WI38 (cell line): ENCODE results near the gene FZD8.

ENCODE experiments used
- H3K4me3 ChIP-seq: 2 replicates; pipeline ENCODE4 v1.5.1; 2011; ENCODE audit warnings: low read depth, mild to moderate bottlenecking, control low read depth, low read length
- CTCF ChIP-seq: IDR thresholded peaks from 2 replicates; pipeline ENCODE4 v1.5.1; 2012; ENCODE audit warnings: low read depth, mild to moderate bottlenecking, control low read depth, low read length

FZD8 gene

GRCh38 chr10:35613107-35613440 lies 29.0 kb downstream of the FZD8 start:
- H3K4me3 ChIP-seq: no peak overlapping the region
- no peak for TF ChIP-seq CTCF

DNA sequence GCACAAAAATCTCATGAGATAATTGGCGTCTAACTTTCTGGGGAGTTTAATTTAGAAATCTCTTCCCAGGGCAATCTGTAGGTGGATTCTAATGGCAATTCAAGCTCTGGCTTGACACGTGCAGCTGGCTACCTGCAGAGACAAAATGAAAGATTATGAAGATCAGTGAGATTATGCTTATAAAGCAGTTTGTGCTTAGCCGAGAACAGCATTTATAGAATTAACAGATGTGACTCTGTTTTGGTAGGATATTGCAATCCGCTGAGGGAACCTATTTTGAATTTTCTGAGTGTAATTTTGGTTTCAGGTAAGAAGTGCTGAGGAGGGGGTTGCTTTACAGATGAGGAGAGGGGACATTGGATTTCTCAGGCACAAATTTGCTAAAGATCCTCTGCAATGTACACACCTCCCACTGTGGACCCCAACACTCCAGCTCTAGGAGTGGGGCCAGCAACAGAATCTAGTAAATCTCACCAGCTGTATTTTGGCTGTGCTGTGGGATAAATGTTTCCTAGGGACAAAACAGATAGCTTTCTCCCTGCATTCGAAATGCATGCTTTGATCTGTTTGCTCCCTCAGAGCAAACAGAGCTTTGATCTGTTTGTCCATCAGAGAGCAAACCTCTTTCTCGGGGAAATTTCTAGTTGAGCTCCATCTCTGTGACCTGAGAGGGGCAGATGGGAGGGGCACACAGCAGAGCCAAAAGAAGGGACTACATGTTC lies 29.6 kb downstream of the FZD8 start:
- no peak overlapping the region for H3K4me3 ChIP-seq
- no peak for TF ChIP-seq CTCF

GRCh38 chr10:35611750-35612149 lies 30.3 kb downstream of the FZD8 start:
- H3K4me3 ChIP-seq: no peak overlapping the region
- 0 out of 2 replicates have a peak, but pooled peaks have one; percentile 11 for TF ChIP-seq CTCF

- TF ChIP-seq CTCF: no peak
- no peak overlapping the region for H3K4me3 ChIP-seq
These were observed 33.8 kb downstream of the FZD8 start for GRCh38 chr10:35608328-35608672.

- no peak for TF ChIP-seq CTCF
- peak overlapping the region; percentile 9; the same call in 1 of the 2 replicates for H3K4me3 ChIP-seq
These were observed 34.4 kb downstream of the FZD8 start for GRCh38 chr10:35607475-35608327.

DNA sequence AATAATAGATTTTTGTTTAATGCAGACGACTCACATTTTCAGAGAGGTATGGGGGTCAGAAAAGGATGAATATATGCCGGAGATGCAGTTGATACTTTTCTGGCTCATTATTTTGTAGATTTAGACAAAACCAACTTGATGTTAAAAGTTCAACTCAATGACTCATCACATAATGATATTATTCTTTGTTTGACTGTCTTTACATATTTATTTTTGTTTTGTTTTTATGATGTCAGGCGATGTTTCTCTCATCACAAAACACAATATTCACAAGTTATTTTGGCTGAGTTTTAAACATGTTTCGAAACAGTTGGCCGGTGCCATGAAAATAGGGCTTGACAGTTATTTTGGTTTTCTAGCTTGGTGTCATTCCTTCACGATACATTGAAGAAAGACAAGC lies 35.7 kb downstream of the FZD8 start:
- no peak overlapping the region for H3K4me3 ChIP-seq
- TF ChIP-seq CTCF: no peak

DNA sequence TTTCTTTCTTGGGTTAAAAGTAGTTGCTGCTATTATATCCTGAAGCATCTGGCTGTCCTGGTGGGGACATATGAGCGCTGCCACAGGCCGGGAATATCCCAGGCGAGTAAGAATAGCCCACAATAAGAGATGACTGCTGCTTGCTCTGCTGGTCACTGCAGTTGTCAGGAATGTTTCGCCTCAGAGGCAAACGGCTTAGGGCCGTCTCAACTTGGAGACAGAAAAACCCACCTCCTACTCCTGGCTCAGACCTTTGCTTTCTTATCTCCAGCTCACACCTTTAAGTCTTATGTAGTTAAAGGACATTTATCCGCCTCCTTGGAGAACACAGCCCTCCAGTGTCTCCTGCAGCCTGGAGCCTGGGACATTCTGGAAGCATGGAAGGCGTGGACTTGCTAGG lies 36.9 kb downstream of the FZD8 start, which contains the start of gene GJD4:
Gene GJD4, plus strand, starts transcription at position 151 of the 400 bp plus-strand sequence. Its CDS starts 227 bp downstream, at position 378.
- no peak within 1 kb of the TSS for H3K4me3 ChIP-seq
- TF ChIP-seq CTCF: no peak
